ENCODE data around the gene ODAD3. TPM values are rescaled to one million over a fixed set of nuclear protein-coding genes. Genes with fewer than 3 reads are reported as not detected.

The ODAD3 gene
- total RNA-seq, 1 experiment from 2014 or later: 1.9 TPM

GRCh38 chr19:11444059-11444458, 9.1 kb upstream of the ODAD3 start:
- TF ChIP-seq POLR2AphosphoS5 (IDR thresholded peaks at IDR 0.05; ENCODE audit: low read depth, low read length) (no peak), REST (IDR thresholded peaks at IDR 0.05; ENCODE audit: insufficient read depth in 1 of 2, low read depth in 2 of 2, low read length in 1 of 2) (no peak), SIN3A (IDR thresholded peaks at IDR 0.05; ENCODE audit: borderline replicate concordance, insufficient read depth, low read depth, low read length) (no peak), CTCF (IDR thresholded peaks at IDR 0.05) (no peak), TCF7L2 (IDR thresholded peaks at IDR 0.05; ENCODE audit: low read depth, low read length) (no peak)
- BruUV-seq (replicated peaks): no TSS peak
- no peaks in the 10 kb centered on the region for H3K4me1 ChIP-seq (ENCODE audit: control insufficient read depth, insufficient read depth, low read length)
- ChIA-PET CTCF (interaction anchor here (0.5 kb wide), 1 partner anchor 85 kb away, joined by 4 read pairs; the partner anchor contains the start of gene ECSIT), POLR2A (no interaction called here)
- H3K27me3 ChIP-seq (ENCODE audit: control insufficient read depth, insufficient read depth, low read length): no peaks in the 10 kb centered on the region
- no peak for ATAC-seq
- intact Hi-C loops (cut with micrococcal nuclease; ENCODE audit: unreplicated experiment) (no loop called here), in situ Hi-C loops (cut with HindIII; ENCODE audit: low pct_unique_long_range_greater_than_20kb, low sequenced_read_pairs) (no loop called here)
- no peaks in the 10 kb centered on the region; the same call in 1 of the 2 replicates for H3K36me3 ChIP-seq (ENCODE audit: control insufficient read depth, insufficient read depth, low read length)
- no peak overlapping the region for H3K27ac ChIP-seq (ENCODE audit: low read length)
- DNase-seq (ENCODE audit: low read depth, low spot score): no peak
- H3K9me3 ChIP-seq (ENCODE audit: control insufficient read depth, insufficient read depth, low read depth, low read length): no peaks in the 10 kb centered on the region
- H3K4me3 ChIP-seq (ENCODE audit: low read depth in 2 of 2, low read length in 2 of 2): no peak overlapping the region

- POLR2A ChIA-PET: no interaction called here
- no peak overlapping the region for H3K4me3 ChIP-seq (ENCODE audit: low read depth in 2 of 2, low read length in 2 of 2)
- H3K36me3 ChIP-seq (ENCODE audit: control insufficient read depth, insufficient read depth, low read length): no peaks in the 10 kb centered on the region; the same call in 1 of the 2 replicates
- no peaks in the 10 kb centered on the region for H3K9me3 ChIP-seq (ENCODE audit: control insufficient read depth, insufficient read depth, low read depth, low read length)
- CTCF ChIA-PET: no interaction called here
- ATAC-seq: no peak
- no peak overlapping the region for H3K27ac ChIP-seq (ENCODE audit: low read length)
- intact Hi-C loops (cut with micrococcal nuclease; ENCODE audit: unreplicated experiment) (no loop called here), in situ Hi-C loops (cut with HindIII; ENCODE audit: low pct_unique_long_range_greater_than_20kb, low sequenced_read_pairs) (no loop called here)
- H3K27me3 ChIP-seq (ENCODE audit: control insufficient read depth, insufficient read depth, low read length): no peaks in the 10 kb centered on the region
- BruUV-seq (replicated peaks): TSS peak; percentile 67
- DNase-seq (ENCODE audit: low read depth, low spot score): no peak
- H3K4me1 ChIP-seq (ENCODE audit: control insufficient read depth, insufficient read depth, low read length): peaks cover 9% of the 10 kb centered on the region
- TF ChIP-seq SIN3A (IDR thresholded peaks at IDR 0.05; ENCODE audit: borderline replicate concordance, insufficient read depth, low read depth, low read length) (no peak), CTCF (IDR thresholded peaks at IDR 0.05) (no peak), REST (IDR thresholded peaks at IDR 0.05; ENCODE audit: insufficient read depth in 1 of 2, low read depth in 2 of 2, low read length in 1 of 2) (no peak), POLR2AphosphoS5 (IDR thresholded peaks at IDR 0.05; ENCODE audit: low read depth, low read length) (no peak), TCF7L2 (IDR thresholded peaks at IDR 0.05; ENCODE audit: low read depth, low read length) (no peak)
Observed at GRCh38 chr19:11437955-11438354, 3.0 kb upstream of the ODAD3 start.
